ENCODE results near the gene ATP2A2.
"Not testable (repeated sequence)": the region's sequence is repeated elsewhere in the genome, so short reads cannot be mapped to it uniquely, and the experiment has no call there.

The ATP2A2 gene

GRCh38 chr12:110301065-110301806 lies 20.2 kb downstream of the ATP2A2 start:
- DNase-seq (ENCODE audit: low spot score) = no peak

DNA sequence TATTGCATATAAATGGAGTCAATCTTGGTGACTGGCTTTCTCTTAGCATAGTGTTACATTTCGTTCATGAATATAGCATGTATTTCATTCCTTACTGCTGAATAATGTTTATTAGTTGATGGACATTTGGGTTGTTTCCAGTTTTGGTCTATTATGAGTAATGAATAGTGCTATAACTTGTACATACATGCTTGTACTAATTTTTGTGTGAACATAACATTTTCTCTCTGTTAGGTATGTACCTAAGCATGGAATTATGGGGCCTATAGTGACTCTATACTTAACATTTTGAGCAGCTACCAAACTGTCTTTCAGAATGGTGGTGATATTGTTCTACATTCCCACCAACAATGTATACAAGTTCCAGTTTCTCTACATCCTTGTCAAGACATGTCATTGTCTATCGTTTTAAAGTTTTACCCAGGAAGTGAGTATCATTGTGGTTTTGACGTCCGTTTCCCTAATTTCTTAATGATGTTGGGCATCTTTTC lies 23.1 kb downstream of the ATP2A2 start:
- no peak for DNase-seq (ENCODE audit: low spot score)

DNA sequence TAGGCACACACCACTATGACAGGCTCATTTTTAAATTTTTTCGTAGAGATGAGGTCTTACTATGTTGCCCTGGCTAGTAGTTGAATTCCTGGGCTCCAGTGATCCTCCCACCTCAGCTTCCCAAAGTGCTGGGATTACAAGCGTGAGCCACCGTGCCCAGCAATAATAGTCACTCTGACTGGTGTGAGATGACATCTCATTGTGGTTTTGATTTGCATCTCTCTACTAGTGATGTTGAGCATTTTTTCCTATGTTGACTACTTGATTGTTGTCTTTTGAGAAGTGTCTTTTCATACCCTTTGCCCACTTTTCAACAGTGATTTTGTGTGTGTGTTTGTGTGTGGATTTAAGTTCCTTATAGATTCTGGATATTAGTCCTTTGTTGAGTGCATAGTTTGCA lies 26.3 kb downstream of the ATP2A2 start:
- no peak for DNase-seq (ENCODE audit: low spot score)

- DNase-seq (ENCODE audit: low spot score) = no peak
Measured at GRCh38 chr12:110310763-110311162, 29.7 kb downstream of the ATP2A2 start.

DNA sequence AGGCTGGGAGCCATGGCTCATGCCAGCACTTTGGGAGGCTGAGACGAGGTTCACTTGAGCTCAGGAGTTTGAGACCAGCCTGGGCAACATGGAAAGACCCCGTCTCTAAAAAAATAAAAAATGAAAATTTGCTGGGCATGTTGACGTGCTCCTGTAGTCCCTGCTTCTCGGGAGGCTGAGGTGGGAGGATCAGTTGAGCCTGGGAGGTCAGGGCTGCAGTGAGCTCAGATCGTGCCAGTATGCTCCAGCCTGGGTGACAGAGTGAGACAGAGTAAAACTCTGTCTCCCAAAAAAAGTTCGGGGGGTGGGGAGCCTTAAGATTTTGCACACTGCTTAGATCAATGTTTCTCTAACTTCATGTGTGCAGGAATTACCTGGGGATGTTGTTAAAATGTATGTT lies 30.9 kb downstream of the ATP2A2 start:
- no peak for DNase-seq (ENCODE audit: low spot score)

- DNase-seq (ENCODE audit: low spot score) = no peak
Measured at GRCh38 chr12:110312581-110313360, 31.7 kb downstream of the ATP2A2 start.

DNA sequence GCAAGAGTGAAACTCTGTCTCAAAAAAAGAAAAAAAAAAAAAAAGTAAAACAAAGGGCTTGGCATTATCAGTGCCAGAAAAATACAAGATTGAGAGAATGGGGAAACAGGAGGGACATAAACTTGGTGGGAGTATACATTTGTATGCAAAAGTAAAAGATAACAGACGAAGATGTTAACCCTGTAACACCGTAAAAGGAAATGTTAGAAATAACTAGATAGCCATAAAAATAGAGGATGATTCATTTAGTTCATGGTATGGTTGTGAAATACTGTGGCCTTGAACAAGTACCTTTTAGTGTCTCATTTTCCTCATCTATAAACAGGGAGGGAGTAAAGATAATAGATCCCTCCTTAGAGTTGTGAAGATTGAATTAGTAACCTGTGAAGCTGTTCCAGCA lies 33.3 kb downstream of the ATP2A2 start:
- no peak for DNase-seq (ENCODE audit: low spot score)

GRCh38 chr12:110316861-110317260 lies 35.8 kb downstream of the ATP2A2 start:
- no peak for DNase-seq (ENCODE audit: low spot score)

- no peak for DNase-seq (ENCODE audit: low spot score)
Measured at GRCh38 chr12:110317911-110318310, 36.9 kb downstream of the ATP2A2 start.

DNA sequence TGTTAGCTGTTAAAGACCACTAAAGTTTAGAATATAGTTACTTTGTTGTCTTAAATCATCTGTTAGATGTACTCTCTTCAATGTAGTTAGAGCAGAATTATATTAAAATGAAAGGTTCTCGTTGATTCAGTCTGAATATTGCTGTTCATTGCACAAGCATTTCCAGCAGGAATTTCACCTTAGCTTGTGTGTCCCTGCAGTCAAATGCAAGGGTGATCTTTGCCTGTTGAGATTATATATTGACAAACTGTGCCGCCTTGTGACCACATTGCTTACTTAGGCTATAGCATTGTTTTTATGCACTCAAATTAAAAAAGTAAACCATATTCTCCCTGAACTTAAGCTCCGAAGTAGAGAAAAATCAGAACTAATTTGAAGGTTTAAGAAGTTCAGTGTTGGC lies 39.5 kb downstream of the ATP2A2 start:
- no peak for DNase-seq (ENCODE audit: low spot score)

GRCh38 chr12:110329710-110330109 lies 48.7 kb downstream of the ATP2A2 start:
- no peak for DNase-seq (ENCODE audit: low spot score)

- DNase-seq (ENCODE audit: low spot score) = no peak
Measured at GRCh38 chr12:110330124-110330523, 49.1 kb downstream of the ATP2A2 start.

- DNase-seq (ENCODE audit: low spot score) = no peak
Measured at GRCh38 chr12:110330544-110330943, 49.5 kb downstream of the ATP2A2 start.

- no peak for DNase-seq (ENCODE audit: low spot score)
Measured at GRCh38 chr12:110333201-110333600, 52.2 kb downstream of the ATP2A2 start.

GRCh38 chr12:110335481-110336045 lies 54.5 kb downstream of the ATP2A2 start:
- no peak for DNase-seq (ENCODE audit: low spot score)

GRCh38 chr12:110337912-110338710 lies 57.1 kb downstream of the ATP2A2 start:
- no peak for DNase-seq (ENCODE audit: low spot score)

- DNase-seq (ENCODE audit: low spot score) = peak; percentile 49
Measured at GRCh38 chr12:110338754-110339153, 57.7 kb downstream of the ATP2A2 start.

GRCh38 chr12:110339184-110339952 lies 58.3 kb downstream of the ATP2A2 start:
- DNase-seq (ENCODE audit: low spot score) = no peak

DNA sequence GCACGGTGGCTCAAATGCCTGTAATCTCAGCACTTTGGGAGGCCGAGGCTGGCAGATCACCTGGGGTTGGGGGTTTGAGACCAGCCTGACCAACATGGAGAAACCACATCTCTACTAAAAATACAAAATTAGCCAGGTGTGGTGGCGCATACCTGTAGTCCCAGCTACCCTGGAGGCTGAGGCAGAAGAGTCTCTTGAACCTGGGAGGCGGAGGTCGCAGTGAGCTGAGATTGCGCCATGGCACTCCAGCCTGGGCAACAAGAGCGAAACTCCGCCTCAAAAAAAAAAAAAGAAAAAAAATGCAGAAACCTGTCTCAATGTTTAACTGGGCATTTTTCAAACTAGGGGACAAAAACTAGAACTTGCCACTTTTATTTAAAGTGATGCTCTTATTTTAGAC lies 59.2 kb downstream of the ATP2A2 start:
- not testable (repeated sequence) for DNase-seq (ENCODE audit: low spot score)

DNA sequence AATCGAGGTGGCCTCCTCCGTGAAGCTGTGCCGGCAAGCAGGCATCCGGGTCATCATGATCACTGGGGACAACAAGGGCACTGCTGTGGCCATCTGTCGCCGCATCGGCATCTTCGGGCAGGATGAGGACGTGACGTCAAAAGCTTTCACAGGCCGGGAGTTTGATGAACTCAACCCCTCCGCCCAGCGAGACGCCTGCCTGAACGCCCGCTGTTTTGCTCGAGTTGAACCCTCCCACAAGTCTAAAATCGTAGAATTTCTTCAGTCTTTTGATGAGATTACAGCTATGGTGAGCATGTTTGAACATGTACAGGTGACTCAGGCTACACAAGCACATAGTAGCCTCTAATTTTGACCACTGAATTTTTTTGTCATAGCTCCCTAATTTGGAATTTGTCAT lies 59.7 kb downstream of the ATP2A2 start:
- no peak for DNase-seq (ENCODE audit: low spot score)

- DNase-seq (ENCODE audit: low spot score) = no peak
Measured at GRCh38 chr12:110342157-110342556, 61.1 kb downstream of the ATP2A2 start.
